Lower lobe of right lung (tissue), 2 donors: Measurements from ENCODE around the gene PGM2. TPM values are rescaled to one million over a fixed set of nuclear protein-coding genes. Genes with fewer than 3 reads are reported as not detected.

Source experiments
- ATAC-seq, 2 donors: fragments of 200-7000 bp; cut with Tn5 transposase; one replicate each; pipeline ENCODE4 v1.9.1; 2020 to 2022; ENCODE audit warnings: mild to moderate bottlenecking in 2 of 2, moderate library complexity in 2 of 2
- DNase-seq: peaks from one replicate; pipeline ENCODE4 v3.0.0-alpha.2; 2020
- H3K27ac ChIP-seq: fragments of 200-600 bp; one replicate; pipeline ENCODE4 v1.8.0; 2022
- H3K27me3 ChIP-seq: fragments of 200-600 bp; one replicate; pipeline ENCODE4 v1.8.0; 2022; ENCODE audit warnings: low read depth
- H3K36me3 ChIP-seq: fragments of 200-600 bp; one replicate; pipeline ENCODE4 v1.8.0; 2022; ENCODE audit warnings: mild to moderate bottlenecking
- H3K4me1 ChIP-seq: fragments of 200-600 bp; one replicate; pipeline ENCODE4 v1.8.0; 2022
- H3K4me3 ChIP-seq: fragments of 200-600 bp; one replicate; pipeline ENCODE4 v1.8.0; 2022; ENCODE audit warnings: mild to moderate bottlenecking
- H3K9me3 ChIP-seq: fragments of 200-600 bp; one replicate; pipeline ENCODE4 v1.8.0; 2022
- intact Hi-C: fragments of 100-400 bp; cut with DNase I; formaldehyde crosslinking; loops from one replicate; pipeline ENCODE4 v1.11.0; 2022
- total RNA-seq: library from RNA; stranded (reverse); fragmentation: NEBNext Ultra II Directional; extraction: Animal tissue kit (Norgen Biotek cat#: 25700); gene quantifications from one replicate; pipeline ENCODE4 v1.2.1, GENCODE V29; 2021
- TF ChIP-seq, protein P1 (sequence below): fragments of 200-600 bp; IDR thresholded peaks from one replicate; pipeline ENCODE4 v1.8.0; 2022; ENCODE audit warnings: antibody characterized with exemption, mild to moderate bottlenecking
- donor health status: DM: no; HTN: yes; CAD: no; lungs with severe emphysema.

Gene PGM2
- total RNA-seq, 1 donor from 2014 or later: 28.7 TPM

DNA sequence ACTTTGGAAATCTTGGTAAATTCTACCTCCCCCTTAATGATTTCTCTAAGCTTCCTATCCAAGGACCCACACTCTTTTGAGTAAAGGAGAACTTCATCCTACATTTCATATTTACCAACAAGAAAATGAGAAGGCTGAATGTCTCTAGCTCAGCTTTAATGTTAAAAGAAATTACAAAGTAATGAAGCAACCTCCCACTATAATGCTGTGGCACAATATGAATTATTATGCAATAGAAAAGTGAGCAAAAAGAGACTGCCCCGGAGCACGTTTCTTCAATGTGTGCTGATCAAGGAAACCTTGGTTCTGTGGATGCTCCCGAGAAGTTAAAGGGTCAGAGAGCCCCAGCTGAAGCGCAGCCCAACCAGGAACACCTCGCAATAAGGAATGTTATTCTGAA is 55.3 kb downstream of the PGM2 start:
- DNase-seq (no peak), ATAC-seq (no peak)
- no peaks in the 10 kb centered on the region for H3K27me3 ChIP-seq
- TF ChIP-seq, protein P1, sequence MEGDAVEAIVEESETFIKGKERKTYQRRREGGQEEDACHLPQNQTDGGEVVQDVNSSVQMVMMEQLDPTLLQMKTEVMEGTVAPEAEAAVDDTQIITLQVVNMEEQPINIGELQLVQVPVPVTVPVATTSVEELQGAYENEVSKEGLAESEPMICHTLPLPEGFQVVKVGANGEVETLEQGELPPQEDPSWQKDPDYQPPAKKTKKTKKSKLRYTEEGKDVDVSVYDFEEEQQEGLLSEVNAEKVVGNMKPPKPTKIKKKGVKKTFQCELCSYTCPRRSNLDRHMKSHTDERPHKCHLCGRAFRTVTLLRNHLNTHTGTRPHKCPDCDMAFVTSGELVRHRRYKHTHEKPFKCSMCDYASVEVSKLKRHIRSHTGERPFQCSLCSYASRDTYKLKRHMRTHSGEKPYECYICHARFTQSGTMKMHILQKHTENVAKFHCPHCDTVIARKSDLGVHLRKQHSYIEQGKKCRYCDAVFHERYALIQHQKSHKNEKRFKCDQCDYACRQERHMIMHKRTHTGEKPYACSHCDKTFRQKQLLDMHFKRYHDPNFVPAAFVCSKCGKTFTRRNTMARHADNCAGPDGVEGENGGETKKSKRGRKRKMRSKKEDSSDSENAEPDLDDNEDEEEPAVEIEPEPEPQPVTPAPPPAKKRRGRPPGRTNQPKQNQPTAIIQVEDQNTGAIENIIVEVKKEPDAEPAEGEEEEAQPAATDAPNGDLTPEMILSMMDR: no peak
- intact Hi-C loops: no loop called here
- H3K27ac ChIP-seq: no peak overlapping the region
- H3K4me1 ChIP-seq: peaks cover 6% of the 10 kb centered on the region
- H3K9me3 ChIP-seq: no peaks in the 10 kb centered on the region
- no peaks in the 10 kb centered on the region for H3K36me3 ChIP-seq
- H3K4me3 ChIP-seq: no peak overlapping the region

DNA sequence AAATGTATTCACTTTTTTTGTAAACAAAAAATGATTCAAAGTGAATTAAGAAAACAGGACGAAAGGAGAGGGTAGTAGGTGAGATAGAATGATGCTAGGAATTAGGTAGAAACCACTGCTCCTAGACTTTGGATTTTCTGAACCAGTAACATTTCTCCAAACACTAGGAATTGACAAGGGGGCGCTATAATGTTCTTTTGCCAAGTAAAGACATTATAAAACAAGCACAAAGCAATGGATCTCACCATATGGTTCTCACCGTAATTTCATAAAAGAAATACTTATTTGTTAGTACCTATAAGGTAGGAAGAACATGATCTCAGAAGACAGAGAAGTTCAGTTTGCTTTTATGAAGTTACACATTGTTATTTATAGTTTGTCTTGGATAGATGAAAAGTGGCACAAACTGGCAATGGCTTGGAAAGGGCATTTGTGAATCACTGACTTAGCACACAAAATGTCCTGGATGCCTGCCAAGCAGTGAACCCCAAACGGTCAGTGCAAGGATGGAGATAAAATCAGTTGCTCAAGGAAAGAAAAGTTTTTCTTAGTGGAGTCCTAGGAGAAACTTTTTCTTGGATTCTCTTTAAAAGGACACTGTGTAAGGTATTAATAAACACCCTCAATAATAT is 56.3 kb downstream of the PGM2 start:
- no peak for DNase-seq
- no peaks in the 10 kb centered on the region for H3K36me3 ChIP-seq
- ATAC-seq: no peak

DNA sequence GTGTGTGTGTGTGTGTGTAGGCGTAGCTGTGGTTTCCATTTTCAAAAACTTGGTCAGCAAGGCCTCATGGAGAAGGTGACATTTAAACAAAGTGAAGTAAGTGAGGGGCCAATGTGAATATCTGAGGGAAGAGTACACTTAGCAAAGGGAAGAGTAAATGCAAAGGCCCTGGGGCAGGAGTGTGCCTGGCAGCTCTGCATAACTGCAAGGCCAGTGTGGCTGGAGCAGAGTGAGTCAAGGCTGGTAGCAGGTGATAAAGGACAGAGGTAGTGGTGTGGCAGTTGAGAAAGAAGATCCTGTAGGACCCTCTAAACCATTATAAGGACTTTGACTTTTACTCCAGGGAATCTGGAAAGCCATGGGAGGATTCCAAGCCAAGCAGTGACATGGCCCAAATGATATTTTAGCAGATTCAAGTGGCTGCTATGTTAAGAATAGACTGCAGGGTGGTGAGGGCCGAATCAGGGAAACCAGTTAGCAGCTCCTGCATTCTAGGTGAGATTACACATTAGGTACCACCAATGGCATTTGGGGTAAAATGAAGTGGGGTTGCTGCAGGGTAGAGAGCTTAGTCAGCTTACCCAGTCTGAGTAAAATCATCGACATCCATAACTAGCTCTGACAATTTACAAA is 58.5 kb downstream of the PGM2 start:
- ATAC-seq (no peak), DNase-seq (no peak)
- H3K9me3 ChIP-seq: no peaks in the 10 kb centered on the region
- H3K27ac ChIP-seq: no peak overlapping the region
- TF ChIP-seq, protein P1: no peak
- intact Hi-C loops: no loop called here
- H3K36me3 ChIP-seq: no peaks in the 10 kb centered on the region
- no peaks in the 10 kb centered on the region for H3K27me3 ChIP-seq
- H3K4me3 ChIP-seq: no peak overlapping the region
- H3K4me1 ChIP-seq: peaks cover 10% of the 10 kb centered on the region

More for the DNA sequence above, 56.3 kb downstream of the PGM2 start:
- no peak overlapping the region for H3K27ac ChIP-seq
- intact Hi-C loops: no loop called here
- TF ChIP-seq, protein P1: no peak
- no peaks in the 10 kb centered on the region for H3K27me3 ChIP-seq
- H3K9me3 ChIP-seq: no peaks in the 10 kb centered on the region
- H3K4me1 ChIP-seq: peaks cover 6% of the 10 kb centered on the region
- no peak overlapping the region for H3K4me3 ChIP-seq

DNA sequence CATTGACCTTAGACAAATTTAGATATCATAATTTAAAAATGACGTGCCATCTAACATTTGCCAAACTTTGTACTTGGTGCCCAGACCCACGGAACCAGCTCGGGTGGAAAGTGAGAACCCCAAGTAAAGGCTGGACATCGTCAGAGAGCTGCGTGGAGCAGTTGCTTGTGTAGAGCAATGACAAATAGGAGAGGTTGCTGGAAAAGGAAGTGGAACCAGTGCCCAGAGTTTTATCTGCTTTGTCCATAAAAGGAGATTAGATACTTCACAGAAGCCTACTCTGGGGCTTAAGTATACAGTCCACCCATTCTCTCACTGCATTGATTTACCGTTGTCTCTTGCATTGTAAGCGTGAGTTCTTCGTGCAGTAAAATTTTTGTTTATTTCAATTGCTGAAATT is 59.0 kb downstream of the PGM2 start:
- Histone ChIP-seq H3K27me3 (no peaks in the 10 kb centered on the region), H3K4me3 (no peak overlapping the region), H3K36me3 (no peaks in the 10 kb centered on the region), H3K4me1 (peaks cover 15% of the 10 kb centered on the region), H3K9me3 (no peaks in the 10 kb centered on the region), H3K27ac (no peak overlapping the region)
- no peak for DNase-seq
- intact Hi-C loops: no loop called here
- TF ChIP-seq, protein P1: no peak
- peak in 1 of 2 donors; percentile 31 for ATAC-seq

DNA sequence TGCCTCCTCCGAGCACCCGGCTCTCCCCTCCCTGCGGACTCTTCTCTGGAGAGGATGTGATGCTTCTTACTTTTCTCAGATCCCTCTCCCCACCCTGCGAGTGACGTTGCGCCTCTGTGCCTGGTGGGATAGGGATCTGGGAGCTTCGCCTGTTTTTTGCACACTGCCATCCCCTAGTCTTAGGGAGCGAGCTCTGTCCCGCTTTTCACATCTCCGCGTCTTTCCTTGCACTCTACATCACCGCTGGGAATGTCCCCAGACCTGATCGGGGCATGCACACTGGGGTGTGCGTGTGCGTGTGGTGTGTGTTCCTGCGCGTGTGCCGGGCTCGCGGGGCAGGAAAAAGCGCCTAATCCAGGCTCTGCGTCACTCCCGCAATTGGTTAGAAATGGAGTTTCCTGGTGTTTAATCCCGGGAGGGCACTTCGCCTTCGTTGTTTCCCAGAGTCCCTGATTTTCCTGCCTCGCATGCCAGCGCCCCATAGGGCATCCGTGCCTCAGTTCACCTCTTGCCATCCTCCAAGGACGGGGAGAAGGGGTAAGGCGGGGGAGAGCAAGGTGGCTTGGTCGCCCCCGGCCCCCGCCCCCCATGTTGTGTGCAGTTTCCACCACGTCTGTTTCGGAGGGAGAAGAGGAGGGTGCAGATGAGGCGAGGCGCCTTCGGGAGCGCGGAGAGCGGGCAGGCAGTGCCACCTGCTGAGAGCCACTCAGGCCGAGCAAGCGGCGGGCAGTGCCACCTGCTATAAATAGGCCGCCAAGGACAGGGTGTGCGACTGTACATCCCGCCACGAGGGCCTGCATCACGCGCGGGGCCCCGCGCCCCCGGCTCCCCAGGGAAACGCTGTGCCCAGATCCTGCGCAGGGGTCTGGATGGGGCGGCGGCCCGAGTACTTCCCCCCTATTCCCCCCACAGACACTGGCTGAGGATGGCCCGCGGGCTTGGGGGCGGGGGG is 63.6 kb downstream of the PGM2 start:
- Histone ChIP-seq H3K9me3 (no peaks in the 10 kb centered on the region), H3K4me3 (peak overlapping the region; percentile 87), H3K4me1 (peaks cover 35% of the 10 kb centered on the region), H3K27ac (peak overlapping the region; percentile 84), H3K36me3 (no peaks in the 10 kb centered on the region), H3K27me3 (no peaks in the 10 kb centered on the region)
- DNase-seq: peak; percentile 86
- intact Hi-C loops: no loop called here
- ATAC-seq: peak; percentile 90 to 94
- TF ChIP-seq, protein P1: no peak
